Measurements from ENCODE around the gene E2F3.

The E2F3 gene

DNA sequence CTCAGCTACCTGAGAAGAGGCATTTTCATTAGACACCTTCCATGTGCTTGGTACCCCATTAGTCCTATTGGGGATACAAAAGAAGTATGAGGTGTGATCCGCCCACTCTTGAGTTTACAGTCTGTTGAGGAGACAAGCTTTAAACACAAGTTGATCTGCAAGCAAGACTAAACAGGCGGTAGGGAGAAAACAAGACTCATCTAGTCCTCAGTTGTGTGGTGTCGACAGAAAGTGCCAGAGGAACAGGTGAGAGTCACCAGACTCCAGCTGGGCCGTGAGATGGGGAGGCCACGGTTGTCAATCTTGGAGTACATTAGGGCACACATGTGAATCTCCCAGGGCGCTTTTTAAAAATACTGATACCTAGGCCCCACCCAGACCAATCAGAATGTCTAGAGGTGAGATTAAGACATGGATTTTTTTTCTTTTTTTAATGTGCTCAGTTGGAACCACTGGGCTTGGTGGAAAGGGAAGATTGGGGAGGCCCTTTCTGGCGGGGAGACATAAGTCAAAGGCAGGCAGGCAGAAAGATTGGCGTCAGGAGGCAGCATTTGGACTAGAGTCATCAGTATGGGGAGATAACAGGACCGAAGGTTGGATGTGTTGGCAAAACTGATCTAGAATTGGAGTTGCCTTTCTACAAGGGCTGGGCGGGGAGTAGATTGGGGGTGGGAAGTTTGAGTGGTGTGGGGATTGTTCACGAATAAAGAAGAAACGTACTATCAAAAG, 10.4 kb downstream of the E2F3 start:
- no peaks in the 10 kb centered on the region for H3K36me3 ChIP-seq (ENCODE audit: control insufficient read depth, insufficient read depth, low read length)
- H3K4me3 ChIP-seq (ENCODE audit: insufficient read depth, low read depth, low read length): no peak overlapping the region
- H3K9me3 ChIP-seq (ENCODE audit: control insufficient read depth, low read length): no peaks in the 10 kb centered on the region
- H3K27ac ChIP-seq (ENCODE audit: insufficient read depth, low read depth, low read length, poor library complexity, severe bottlenecking): no peak overlapping the region
- WGBS, 2 experiments: 93 to 96% methylated on average over 12 of the region's 12 CpGs
- peaks cover 13% of the 10 kb centered on the region for H3K4me1 ChIP-seq (ENCODE audit: control insufficient read depth, insufficient read depth, low read length)
- H3K27me3 ChIP-seq (ENCODE audit: control insufficient read depth, insufficient read depth, low read length, poor library complexity, severe bottlenecking): no peaks in the 10 kb centered on the region

DNA sequence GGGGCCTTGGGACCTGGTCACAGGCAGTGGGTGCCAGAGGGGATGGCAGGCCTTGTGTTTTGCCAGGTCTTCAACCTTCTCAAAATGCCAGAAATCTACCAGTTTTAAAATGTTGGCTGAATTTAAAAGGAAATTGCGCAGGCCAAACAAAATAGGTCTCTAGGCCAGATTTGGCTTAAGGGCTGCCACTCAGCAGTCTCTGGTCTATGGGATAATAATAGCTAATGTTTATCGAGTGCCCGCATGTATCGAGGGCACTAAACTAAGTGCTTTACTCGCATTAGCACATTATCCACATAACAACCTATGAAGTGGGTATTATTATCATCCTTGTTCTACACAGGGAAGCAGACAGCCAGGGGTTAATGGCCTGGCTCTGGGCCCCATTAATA, 11.0 kb downstream of the E2F3 start:
- H3K27ac ChIP-seq (ENCODE audit: insufficient read depth, low read depth, low read length, poor library complexity, severe bottlenecking): no peak overlapping the region
- WGBS, 2 experiments: 90 to 99% methylated on average over 5 of the region's 5 CpGs
- no peaks in the 10 kb centered on the region for H3K9me3 ChIP-seq (ENCODE audit: control insufficient read depth, low read length)
- H3K36me3 ChIP-seq (ENCODE audit: control insufficient read depth, insufficient read depth, low read length): no peaks in the 10 kb centered on the region
- H3K27me3 ChIP-seq (ENCODE audit: control insufficient read depth, insufficient read depth, low read length, poor library complexity, severe bottlenecking): no peaks in the 10 kb centered on the region
- H3K4me1 ChIP-seq (ENCODE audit: control insufficient read depth, insufficient read depth, low read length): peaks cover 15% of the 10 kb centered on the region
- H3K4me3 ChIP-seq (ENCODE audit: insufficient read depth, low read depth, low read length): no peak overlapping the region

DNA sequence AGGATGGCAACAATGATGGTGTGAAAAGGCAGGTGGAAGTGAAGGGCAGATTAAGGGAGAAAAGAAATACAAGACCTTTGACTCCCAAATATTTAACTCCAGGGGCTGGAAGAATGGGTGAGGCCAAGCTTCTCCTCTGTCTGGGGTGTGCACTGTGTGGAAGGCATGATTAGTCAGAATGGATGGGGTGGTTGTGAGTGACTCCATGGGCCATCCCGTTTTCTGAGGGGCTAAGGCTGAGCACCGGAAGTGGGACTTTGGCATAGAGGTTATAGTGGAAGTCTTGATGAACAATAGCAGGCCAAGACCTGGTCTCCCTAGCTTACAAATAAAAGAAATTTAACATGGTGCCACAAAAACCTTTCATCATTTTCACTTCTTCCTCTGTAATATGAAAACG, 12.1 kb downstream of the E2F3 start:
- H3K27me3 ChIP-seq (ENCODE audit: control insufficient read depth, insufficient read depth, low read length, poor library complexity, severe bottlenecking): no peaks in the 10 kb centered on the region
- no peaks in the 10 kb centered on the region for H3K36me3 ChIP-seq (ENCODE audit: control insufficient read depth, insufficient read depth, low read length)
- 95 to 97% methylated on average over 3 of the region's 3 CpGs for WGBS, 2 experiments
- no peak overlapping the region for H3K4me3 ChIP-seq (ENCODE audit: insufficient read depth, low read depth, low read length)
- H3K4me1 ChIP-seq (ENCODE audit: control insufficient read depth, insufficient read depth, low read length): peaks cover 18% of the 10 kb centered on the region
- H3K9me3 ChIP-seq (ENCODE audit: control insufficient read depth, low read length): no peaks in the 10 kb centered on the region
- H3K27ac ChIP-seq (ENCODE audit: insufficient read depth, low read depth, low read length, poor library complexity, severe bottlenecking): no peak overlapping the region

DNA sequence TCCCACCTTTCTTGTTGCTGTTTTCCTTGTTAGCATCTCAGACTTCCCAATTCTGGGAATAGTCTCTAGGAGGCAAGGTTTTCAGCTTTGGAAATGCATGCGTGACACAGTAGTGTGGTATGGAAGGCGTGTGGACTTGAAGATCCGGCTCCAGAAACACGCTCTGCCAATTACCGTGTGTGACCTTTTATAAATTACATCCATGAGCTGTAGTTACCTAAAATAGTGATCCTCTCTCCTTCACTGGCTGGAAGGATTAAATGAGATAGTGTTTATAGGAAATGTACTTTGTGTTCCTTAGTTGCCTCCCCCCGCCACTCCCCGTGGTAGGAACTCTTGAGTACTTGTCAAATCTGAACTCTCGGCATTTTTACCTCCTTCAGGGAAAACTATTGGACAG, 13.0 kb downstream of the E2F3 start:
- Histone ChIP-seq H3K4me1 (ENCODE audit: control insufficient read depth, insufficient read depth, low read length) (peaks cover 18% of the 10 kb centered on the region), H3K27me3 (ENCODE audit: control insufficient read depth, insufficient read depth, low read length, poor library complexity, severe bottlenecking) (no peaks in the 10 kb centered on the region), H3K27ac (ENCODE audit: insufficient read depth, low read depth, low read length, poor library complexity, severe bottlenecking) (no peak overlapping the region), H3K36me3 (ENCODE audit: control insufficient read depth, insufficient read depth, low read length) (no peaks in the 10 kb centered on the region), H3K9me3 (ENCODE audit: control insufficient read depth, low read length) (no peaks in the 10 kb centered on the region), H3K4me3 (ENCODE audit: insufficient read depth, low read depth, low read length) (no peak overlapping the region)
- 95 to 97% methylated on average over 8 of the region's 8 CpGs for WGBS, 2 experiments

DNA sequence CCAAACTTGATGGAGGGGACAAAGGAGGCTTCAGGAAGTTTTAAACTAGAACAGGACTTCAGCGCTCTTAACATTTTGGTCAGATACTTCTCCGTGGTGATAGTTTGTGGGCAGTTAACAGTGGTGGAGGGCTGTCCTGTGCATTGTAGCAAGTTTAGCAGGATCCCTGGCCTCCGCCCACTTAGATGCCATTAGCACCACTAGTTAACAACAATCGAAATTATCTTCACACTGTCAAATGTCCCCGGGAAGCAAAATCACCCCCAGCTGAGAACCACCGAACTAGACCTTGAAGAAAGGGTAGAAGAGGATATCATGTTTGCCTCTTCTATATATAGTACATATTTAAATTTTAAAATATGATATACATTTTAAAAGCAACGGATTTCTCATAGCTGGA, 13.6 kb downstream of the E2F3 start:
- no peak overlapping the region for H3K27ac ChIP-seq (ENCODE audit: insufficient read depth, low read depth, low read length, poor library complexity, severe bottlenecking)
- H3K36me3 ChIP-seq (ENCODE audit: control insufficient read depth, insufficient read depth, low read length): no peaks in the 10 kb centered on the region
- no peak overlapping the region for H3K4me3 ChIP-seq (ENCODE audit: insufficient read depth, low read depth, low read length)
- WGBS, 2 experiments: 91 to 98% methylated on average over 5 of the region's 7 CpGs
- peaks cover 18% of the 10 kb centered on the region for H3K4me1 ChIP-seq (ENCODE audit: control insufficient read depth, insufficient read depth, low read length)
- no peaks in the 10 kb centered on the region for H3K27me3 ChIP-seq (ENCODE audit: control insufficient read depth, insufficient read depth, low read length, poor library complexity, severe bottlenecking)
- no peaks in the 10 kb centered on the region for H3K9me3 ChIP-seq (ENCODE audit: control insufficient read depth, low read length)

DNA sequence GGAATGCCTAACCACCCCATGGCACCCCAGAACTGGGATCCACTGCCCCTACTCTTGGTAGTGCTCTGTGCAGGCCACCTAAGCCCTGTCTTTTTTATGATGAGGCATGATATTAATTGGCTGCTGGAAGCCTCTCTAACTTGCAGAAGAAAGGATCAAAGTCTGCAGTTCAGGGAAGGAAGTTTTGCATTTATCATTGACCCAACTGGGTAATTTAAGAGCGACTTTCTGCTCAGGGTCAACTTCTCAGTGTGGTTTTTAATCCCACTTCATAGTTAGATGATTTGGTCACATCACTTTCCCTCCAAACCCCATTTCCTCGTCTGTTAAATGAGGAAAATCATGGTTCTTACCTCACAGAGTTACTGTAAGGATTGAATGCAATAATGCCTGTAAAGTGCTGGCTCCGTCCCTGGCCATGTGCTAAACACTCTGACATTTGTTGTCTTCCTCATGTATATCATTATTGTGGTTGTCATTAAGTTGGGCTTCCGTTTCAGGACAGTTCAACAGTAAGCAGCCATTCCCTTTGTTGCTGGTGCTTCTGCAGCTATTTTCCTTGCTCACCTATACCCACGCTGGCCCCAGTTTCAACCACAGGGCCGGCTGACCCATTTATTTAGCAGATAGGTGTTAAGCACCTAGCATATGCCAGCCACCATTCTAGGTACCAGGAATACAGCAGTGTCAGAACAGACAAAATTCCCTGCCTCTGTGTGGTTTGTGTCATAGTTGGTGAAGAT, 14.2 kb downstream of the E2F3 start:
- Histone ChIP-seq H3K4me1 (ENCODE audit: control insufficient read depth, insufficient read depth, low read length) (peaks cover 18% of the 10 kb centered on the region), H3K27ac (ENCODE audit: insufficient read depth, low read depth, low read length, poor library complexity, severe bottlenecking) (no peak overlapping the region), H3K36me3 (ENCODE audit: control insufficient read depth, insufficient read depth, low read length) (no peaks in the 10 kb centered on the region), H3K9me3 (ENCODE audit: control insufficient read depth, low read length) (no peaks in the 10 kb centered on the region), H3K27me3 (ENCODE audit: control insufficient read depth, insufficient read depth, low read length, poor library complexity, severe bottlenecking) (no peaks in the 10 kb centered on the region), H3K4me3 (ENCODE audit: insufficient read depth, low read depth, low read length) (no peak overlapping the region)
- WGBS, 2 experiments: 87% methylated on average over 5 to 6 of the region's 6 CpGs

DNA sequence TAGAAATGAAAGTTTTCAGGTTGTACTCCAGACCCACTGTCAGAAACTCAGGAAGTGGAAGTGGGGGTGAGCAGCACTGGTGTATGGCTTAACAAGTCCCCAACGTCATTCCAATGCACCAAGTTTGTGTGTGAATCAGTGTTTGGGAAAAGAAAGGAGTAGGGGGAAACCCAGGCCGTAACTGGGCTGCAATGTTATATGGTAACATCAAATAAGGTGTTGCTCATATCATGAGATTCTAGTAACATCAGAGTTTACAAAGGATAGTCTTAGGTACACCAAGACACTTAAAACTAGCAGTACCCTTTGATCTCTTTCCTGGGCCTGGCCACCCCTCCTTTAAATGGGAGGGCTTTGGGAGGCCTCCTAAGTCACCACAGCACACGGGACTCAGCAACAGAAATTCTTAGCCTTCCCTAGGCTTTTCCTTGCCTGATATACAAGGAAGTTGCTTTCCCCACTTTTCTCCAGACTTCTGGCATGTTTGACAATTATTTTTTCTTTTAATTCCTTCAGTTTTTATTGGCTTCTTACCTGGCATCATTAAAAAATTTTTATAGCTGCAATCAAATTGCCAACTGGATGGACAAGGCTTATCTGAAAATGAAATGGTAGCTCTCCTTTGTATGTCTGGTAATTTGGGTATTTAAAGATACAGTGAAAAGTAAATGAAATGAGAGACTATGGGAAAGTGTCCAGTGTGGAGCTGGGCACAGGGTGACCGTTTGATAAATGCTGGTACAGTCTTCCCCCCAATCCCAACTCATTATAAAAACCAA, 15.1 kb downstream of the E2F3 start:
- H3K4me1 ChIP-seq (ENCODE audit: control insufficient read depth, insufficient read depth, low read length): peaks cover 18% of the 10 kb centered on the region
- no peak overlapping the region for H3K4me3 ChIP-seq (ENCODE audit: insufficient read depth, low read depth, low read length)
- no peaks in the 10 kb centered on the region for H3K36me3 ChIP-seq (ENCODE audit: control insufficient read depth, insufficient read depth, low read length)
- 73 to 78% methylated on average over 4 of the region's 4 CpGs for WGBS, 2 experiments
- H3K9me3 ChIP-seq (ENCODE audit: control insufficient read depth, low read length): no peaks in the 10 kb centered on the region
- no peak overlapping the region for H3K27ac ChIP-seq (ENCODE audit: insufficient read depth, low read depth, low read length, poor library complexity, severe bottlenecking)
- no peaks in the 10 kb centered on the region for H3K27me3 ChIP-seq (ENCODE audit: control insufficient read depth, insufficient read depth, low read length, poor library complexity, severe bottlenecking)

DNA sequence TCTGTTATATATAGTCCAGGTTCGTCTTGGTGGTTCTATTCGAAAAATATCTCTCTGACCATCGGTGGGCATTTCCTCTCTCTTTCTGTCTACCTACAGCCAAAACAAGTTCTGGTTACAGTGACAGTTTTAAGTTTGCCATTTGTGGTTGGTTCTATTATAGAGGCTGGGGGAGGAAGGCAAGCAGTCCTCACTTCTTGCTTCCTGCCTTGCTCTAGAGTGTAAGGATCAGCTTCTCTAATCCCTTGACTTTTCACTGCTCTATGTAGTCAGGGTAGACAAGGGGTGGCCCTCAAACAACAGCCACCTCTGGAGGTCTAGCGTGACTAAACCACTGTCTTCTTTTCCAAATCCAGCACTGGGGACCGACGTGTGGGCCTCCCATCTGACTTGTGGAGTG, 16.1 kb downstream of the E2F3 start:
- Histone ChIP-seq H3K36me3 (ENCODE audit: control insufficient read depth, insufficient read depth, low read length) (no peaks in the 10 kb centered on the region), H3K4me1 (ENCODE audit: control insufficient read depth, insufficient read depth, low read length) (peaks cover 18% of the 10 kb centered on the region), H3K9me3 (ENCODE audit: control insufficient read depth, low read length) (no peaks in the 10 kb centered on the region), H3K27me3 (ENCODE audit: control insufficient read depth, insufficient read depth, low read length, poor library complexity, severe bottlenecking) (no peaks in the 10 kb centered on the region), H3K4me3 (ENCODE audit: insufficient read depth, low read depth, low read length) (no peak overlapping the region), H3K27ac (ENCODE audit: insufficient read depth, low read depth, low read length, poor library complexity, severe bottlenecking) (no peak overlapping the region)
- WGBS, 2 experiments: 83% methylated on average over 6 of the region's 6 CpGs

DNA sequence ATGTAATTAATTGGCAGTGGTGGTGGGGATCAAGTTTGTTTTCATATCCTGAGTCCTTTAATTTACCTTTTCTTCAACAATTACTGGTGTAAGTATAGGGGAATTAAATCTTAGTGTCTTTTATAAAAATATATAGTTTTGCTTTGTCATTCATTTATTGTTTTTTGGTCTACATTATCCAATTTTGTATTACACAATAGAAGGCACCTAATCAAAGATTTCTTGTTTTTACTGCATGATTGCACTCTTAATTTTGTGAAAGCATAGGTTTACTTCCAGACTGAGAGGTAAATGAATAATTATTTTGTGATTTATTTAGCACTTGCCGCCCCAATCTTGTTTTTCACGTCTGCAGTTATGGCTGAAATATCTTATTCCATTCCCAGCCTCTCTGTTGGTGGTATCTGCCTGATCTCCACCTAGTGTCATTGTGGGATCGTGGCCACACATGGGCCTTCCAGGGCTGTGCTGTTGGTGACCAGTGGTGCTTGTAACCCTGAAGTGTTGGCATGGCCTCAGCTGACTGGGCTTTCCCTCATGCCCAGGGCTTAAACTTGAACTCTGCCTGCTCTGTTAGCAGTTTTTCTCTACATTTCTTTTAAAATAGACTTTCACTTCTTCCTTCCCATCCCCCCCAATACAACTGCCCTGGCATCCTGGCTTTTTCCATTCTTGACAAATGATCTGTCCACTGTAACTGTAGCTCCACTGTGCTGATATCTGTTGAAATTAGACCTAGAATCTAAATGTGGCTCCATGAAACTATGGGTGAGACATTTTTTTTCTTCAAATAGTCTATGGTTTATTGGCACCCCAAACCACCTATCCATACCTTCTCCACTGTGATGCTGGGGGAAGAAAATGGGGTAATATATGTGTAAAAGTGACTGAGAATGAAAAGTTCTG, 24.8 kb downstream of the E2F3 start:
- WGBS, 2 experiments: 92 to 94% methylated on average over 3 of the region's 3 CpGs
- peaks cover 3% of the 10 kb centered on the region for H3K36me3 ChIP-seq (ENCODE audit: control insufficient read depth, insufficient read depth, low read length)

More for the DNA sequence above, 24.8 kb downstream of the E2F3 start:
- H3K27me3 ChIP-seq (ENCODE audit: control insufficient read depth, insufficient read depth, low read length, poor library complexity, severe bottlenecking): no peaks in the 10 kb centered on the region
- H3K27ac ChIP-seq (ENCODE audit: insufficient read depth, low read depth, low read length, poor library complexity, severe bottlenecking): no peak overlapping the region
- no peaks in the 10 kb centered on the region for H3K9me3 ChIP-seq (ENCODE audit: control insufficient read depth, low read length)
- no peak overlapping the region for H3K4me3 ChIP-seq (ENCODE audit: insufficient read depth, low read depth, low read length)
- H3K4me1 ChIP-seq (ENCODE audit: control insufficient read depth, insufficient read depth, low read length): no peaks in the 10 kb centered on the region
